Breast epithelium (tissue), 3 donors: ENCODE data around the gene AHI1.

Experiments
- POLR2AphosphoS5 ChIP-seq, 3 donors: sonication (generic); formaldehyde crosslinking; IDR thresholded peaks; one replicate each; pipeline ENCODE4 v1.6.1; 2017; ENCODE audit warnings: antibody characterized with exemption in 3 of 3
- TF ChIP-seq, protein P1 (sequence below), 3 donors: fragments of 450-650 bp; IDR thresholded peaks; one replicate each; pipeline ENCODE4 v1.5.1; 2016 to 2017; ENCODE audit warnings: antibody characterized with exemption in 3 of 3, mild to moderate bottlenecking in 3 of 3, moderate library complexity in 3 of 3

GRCh38 chr6:135383766-135384165 is 113.8 kb downstream of the AHI1 start:
- TF ChIP-seq, protein P1, sequence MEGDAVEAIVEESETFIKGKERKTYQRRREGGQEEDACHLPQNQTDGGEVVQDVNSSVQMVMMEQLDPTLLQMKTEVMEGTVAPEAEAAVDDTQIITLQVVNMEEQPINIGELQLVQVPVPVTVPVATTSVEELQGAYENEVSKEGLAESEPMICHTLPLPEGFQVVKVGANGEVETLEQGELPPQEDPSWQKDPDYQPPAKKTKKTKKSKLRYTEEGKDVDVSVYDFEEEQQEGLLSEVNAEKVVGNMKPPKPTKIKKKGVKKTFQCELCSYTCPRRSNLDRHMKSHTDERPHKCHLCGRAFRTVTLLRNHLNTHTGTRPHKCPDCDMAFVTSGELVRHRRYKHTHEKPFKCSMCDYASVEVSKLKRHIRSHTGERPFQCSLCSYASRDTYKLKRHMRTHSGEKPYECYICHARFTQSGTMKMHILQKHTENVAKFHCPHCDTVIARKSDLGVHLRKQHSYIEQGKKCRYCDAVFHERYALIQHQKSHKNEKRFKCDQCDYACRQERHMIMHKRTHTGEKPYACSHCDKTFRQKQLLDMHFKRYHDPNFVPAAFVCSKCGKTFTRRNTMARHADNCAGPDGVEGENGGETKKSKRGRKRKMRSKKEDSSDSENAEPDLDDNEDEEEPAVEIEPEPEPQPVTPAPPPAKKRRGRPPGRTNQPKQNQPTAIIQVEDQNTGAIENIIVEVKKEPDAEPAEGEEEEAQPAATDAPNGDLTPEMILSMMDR (IDR thresholded peaks at IDR 0.05), result no peak
- TF ChIP-seq POLR2AphosphoS5 (IDR thresholded peaks at IDR 0.05), result no peak
